Frontal cortex (tissue), 4 donors: ENCODE measurements around the gene RGPD4. TPM values are rescaled to one million over a fixed set of nuclear protein-coding genes. Genes with fewer than 3 reads are reported as not detected.
A peak's percentile ranks its signal among the peaks of the same experiment; 100 is the strongest.
"Not testable (repeated sequence)": the region's sequence is repeated elsewhere in the genome, so short reads cannot be mapped to it uniquely, and the experiment has no call there.

ENCODE experiments used
- DNase-seq, 2 donors: peaks; one replicate each; pipeline ENCODE4 v3.0.0; 2012; ENCODE audit warnings: low spot score in 2 of 2
- FAIRE-seq: peaks from 2 replicates; lab custom pipeline; 2012; peaks lifted over from hg19 to GRCh38; lab: Jason Lieb, UNC
- small RNA-seq: library from RNA; depleted of rRNA; stranded (forward); fragments of <200 nt; gene quantifications from one replicate; pipeline ENCODE3, GENCODE V24; 2014
- total RNA-seq: library from RNA; depleted of rRNA; stranded (reverse); fragments of >200 nt; gene quantifications from one replicate; pipeline ENCODE4 v1.2.3, GENCODE V29; 2014
- donor health status: control.
- donor health status: control.
- donor health status: control.

The RGPD4 gene
- total RNA-seq, 1 donor from 2014 or later = not detected

DNA sequence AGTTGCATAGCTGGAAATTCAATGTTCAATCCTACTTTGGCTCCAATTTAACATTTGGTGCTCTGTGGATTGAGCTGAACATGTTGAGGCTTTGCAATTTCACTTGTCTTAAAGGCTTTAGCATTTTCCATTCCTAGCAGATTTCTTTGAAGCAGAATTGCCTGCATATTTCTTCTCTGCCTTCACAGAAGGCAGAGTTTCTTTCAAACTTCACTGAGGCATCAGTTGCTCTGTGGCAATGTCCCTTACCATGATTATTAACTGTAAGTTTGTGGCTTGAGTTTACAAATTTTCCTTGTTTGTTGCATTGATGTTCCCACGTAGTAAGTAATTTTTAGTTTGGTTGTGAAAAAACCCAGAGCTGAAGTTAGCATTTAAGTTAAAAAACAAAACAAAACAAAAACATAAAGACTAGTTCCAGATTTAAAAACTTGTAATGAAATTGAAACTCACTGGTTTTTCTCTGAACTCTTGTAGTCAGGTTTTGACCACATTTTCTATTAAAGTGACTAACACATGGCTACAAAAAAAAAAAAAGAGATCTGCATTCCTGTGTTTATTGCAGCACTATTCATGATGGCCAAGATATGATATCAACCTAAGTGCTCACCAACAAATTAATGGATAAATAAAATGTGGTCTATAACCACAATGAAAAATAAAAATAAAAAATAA, 90.1 kb downstream of the RGPD4 start:
- FAIRE-seq = peak; percentile 30
- DNase-seq = not testable (repeated sequence)

GRCh38 chr2:107927034-107927534, 100.4 kb downstream of the RGPD4 start:
- DNase-seq (no peak), FAIRE-seq (no peak)

DNA sequence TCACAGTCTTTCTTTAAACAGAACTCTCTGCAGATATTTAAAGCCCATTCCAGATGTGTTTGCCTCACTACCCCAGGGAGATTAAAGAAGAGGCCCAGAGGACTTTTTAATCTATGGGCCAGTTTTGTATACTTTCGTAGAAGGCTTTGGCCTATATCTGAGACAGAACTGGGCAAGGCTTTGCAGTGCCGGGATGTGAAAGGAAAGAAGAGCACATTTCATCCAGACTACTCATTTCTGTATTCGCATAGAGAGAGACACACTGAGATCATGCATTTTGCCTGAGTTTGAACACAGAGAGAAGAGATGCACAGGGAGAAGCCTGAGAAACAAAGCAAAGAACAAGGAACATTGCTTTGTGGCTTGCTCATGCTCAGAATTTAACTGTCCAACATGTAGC, 104.7 kb downstream of the RGPD4 start:
- no peak for FAIRE-seq
- DNase-seq = no peak

DNA sequence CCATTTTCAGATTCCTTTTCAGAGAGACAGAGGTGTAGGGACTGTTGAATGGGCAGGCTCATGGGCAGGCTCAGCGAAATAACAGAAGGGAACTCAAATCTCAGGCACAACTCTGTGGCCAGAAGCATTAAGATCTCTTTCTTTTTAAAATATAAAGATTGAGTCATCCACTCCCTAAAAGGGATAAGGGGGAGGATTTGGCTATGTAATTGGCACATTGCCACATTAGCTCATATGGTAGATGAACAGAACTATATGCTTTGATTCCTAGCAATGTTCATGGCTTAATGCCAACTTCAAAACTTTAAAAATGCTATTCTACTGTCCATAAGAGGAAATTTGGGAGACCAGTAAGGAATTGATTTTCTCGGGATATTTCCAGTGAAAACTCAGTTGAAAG, 105.8 kb downstream of the RGPD4 start:
- no peak for DNase-seq

GRCh38 chr2:107932979-107933378, 106.3 kb downstream of the RGPD4 start:
- FAIRE-seq = no peak
- no peak for DNase-seq

More for the DNA sequence above, 105.8 kb downstream of the RGPD4 start:
- FAIRE-seq = no peak

DNA sequence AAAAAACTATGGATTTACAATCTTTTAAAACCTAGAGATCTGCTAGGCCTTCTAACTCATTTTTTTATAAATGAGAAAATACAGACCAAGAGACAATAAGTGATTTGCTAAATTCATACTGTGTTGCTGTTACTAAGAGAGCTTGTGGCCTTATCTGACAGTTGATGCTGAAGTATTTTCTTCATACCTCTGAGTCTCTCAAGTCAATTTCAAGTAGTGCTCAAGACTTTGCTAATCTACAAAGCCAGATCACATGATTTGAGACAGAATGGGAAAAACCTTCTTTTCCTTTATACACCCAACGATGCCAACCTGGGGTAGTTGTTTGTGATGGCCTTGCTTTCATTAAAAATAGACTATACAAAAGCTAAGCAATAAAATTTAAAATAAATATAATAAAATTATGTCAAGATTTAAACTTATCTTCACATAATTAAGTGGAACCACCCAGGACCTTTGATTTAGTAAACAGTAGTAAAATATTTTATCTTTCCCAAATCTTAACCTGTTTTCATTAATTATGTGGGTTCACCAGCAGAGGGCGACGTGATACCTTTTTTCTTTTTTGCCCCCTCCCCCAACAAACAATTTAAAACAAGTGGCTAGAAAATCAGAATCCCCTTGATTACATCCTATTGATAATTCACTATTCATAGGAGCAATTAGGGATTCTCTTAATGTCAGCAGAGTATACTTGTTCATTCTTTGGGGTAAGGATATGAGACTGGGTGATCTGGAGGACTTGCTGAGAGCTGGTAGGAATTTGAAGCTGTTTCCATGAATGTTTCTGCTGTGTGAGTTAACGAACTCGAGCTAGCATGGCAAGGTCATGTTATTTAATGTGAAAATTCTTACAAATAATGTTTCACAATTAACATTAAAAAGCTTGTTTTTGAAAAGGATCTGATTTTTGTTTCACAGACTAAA, 110.0 kb downstream of the RGPD4 start:
- FAIRE-seq (peak; percentile 59), DNase-seq (no peak)

Small RNAs within 50 kb of the gene (small RNA-seq; reads per million reads assigned to genes)
- not detected for gene AC009963.1
- not detected for gene AC009963.2

Other genes with a start within 250 kb of the RGPD4 start
- gene SLC5A7, start 159.6 kb downstream of the RGPD4 start, total RNA-seq = 1.6 TPM